IPS-20b (cell line): ENCODE results near the gene CPNE7.

ENCODE experiments used
- H3K27ac ChIP-seq: one replicate; pipeline ENCODE4 v1.5.1; 2013; ENCODE audit warnings: low read length
- H3K27me3 ChIP-seq: 2 replicates; pipeline ENCODE4 v1.6.1; 2013; ENCODE audit warnings: mild to moderate bottlenecking, low read length, inconsistent platforms; ENCODE audit not compliant: insufficient read depth
- H3K36me3 ChIP-seq: 2 replicates; pipeline ENCODE4 v1.6.1; 2013; ENCODE audit warnings: low read depth, mild to moderate bottlenecking, inconsistent platforms, low read length, moderate library complexity; ENCODE audit not compliant: insufficient read depth
- H3K4me1 ChIP-seq: 2 replicates; pipeline ENCODE4 v1.6.1; 2013; ENCODE audit warnings: mild to moderate bottlenecking, control low read depth, inconsistent platforms, low read length, moderate library complexity; ENCODE audit not compliant: insufficient read depth
- H3K4me3 ChIP-seq: 2 replicates; pipeline ENCODE4 v1.5.1; 2013; ENCODE audit warnings: mild to moderate bottlenecking, low read length, inconsistent platforms
- H3K9ac ChIP-seq: 2 replicates; pipeline ENCODE4 v1.6.1; 2013; ENCODE audit warnings: low read depth, mild to moderate bottlenecking, inconsistent platforms, low read length, moderate library complexity
- H3K9me3 ChIP-seq: 2 replicates; pipeline ENCODE4 v1.6.1; 2013; ENCODE audit warnings: mild to moderate bottlenecking, low read depth, low read length, inconsistent platforms; ENCODE audit not compliant: insufficient read depth

The CPNE7 gene

GRCh38 chr16:89643769-89644300, 68.3 kb downstream of the CPNE7 start:
- H3K27ac ChIP-seq = no peak overlapping the region
- no peaks in the 10 kb centered on the region for H3K4me1 ChIP-seq
- no peak overlapping the region for H3K4me3 ChIP-seq
- no peaks in the 10 kb centered on the region for H3K27me3 ChIP-seq
- H3K36me3 ChIP-seq = peaks cover 23% of the 10 kb centered on the region
- H3K9me3 ChIP-seq = no peaks in the 10 kb centered on the region
- no peak overlapping the region for H3K9ac ChIP-seq

- Histone ChIP-seq H3K4me1 (no peaks in the 10 kb centered on the region), H3K36me3 (peaks cover 23% of the 10 kb centered on the region), H3K4me3 (no peak overlapping the region), H3K27me3 (no peaks in the 10 kb centered on the region), H3K9me3 (no peaks in the 10 kb centered on the region), H3K27ac (no peak overlapping the region), H3K9ac (no peak overlapping the region)
Observed at GRCh38 chr16:89645122-89645521, 69.6 kb downstream of the CPNE7 start.

- Histone ChIP-seq H3K9ac (no peak overlapping the region), H3K27me3 (no peaks in the 10 kb centered on the region), H3K4me1 (no peaks in the 10 kb centered on the region), H3K4me3 (no peak overlapping the region), H3K9me3 (no peaks in the 10 kb centered on the region), H3K36me3 (peaks cover 28% of the 10 kb centered on the region), H3K27ac (no peak overlapping the region)
Observed at GRCh38 chr16:89646270-89646669, 70.7 kb downstream of the CPNE7 start.
